Caco-2 (cell line): ENCODE results near the gene WDFY4. TPM values are rescaled to one million over a fixed set of nuclear protein-coding genes. Genes with fewer than 3 reads are reported as not detected.

ENCODE experiments used
- BruUV-seq: library from RNA; stranded (reverse); fragments of 400-500 nt; replicated peaks from 2 replicates; lab custom pipeline; 2021; lab: Mats Ljungman, UMichigan
- CTCF ChIA-PET: fragments of 300-600 bp; sonication (Branson Sonifier 250); formaldehyde crosslinking; loops from one replicate; lab custom pipeline; 2022; ENCODE audit warnings: antibody characterized with exemption; lab: Charles Lee
- POLR2A ChIA-PET: fragments of 300-600 bp; sonication (Branson Sonifier 250); formaldehyde crosslinking; loops from one replicate; lab custom pipeline; 2022; ENCODE audit warnings: antibody characterized with exemption; lab: Charles Lee
- DNase-seq, 2 experiments: peaks; one replicate each; pipeline versions ENCODE4 v3.0.0 to v3.0.0-alpha.2; 2020 to 2022
- H3K27me3 ChIP-seq: replicated peaks from 2 replicates; pipeline ENCODE4 v1.6.0; 2011; ENCODE audit warnings: low read length; ENCODE audit not compliant: control insufficient read depth, insufficient read depth
- H3K36me3 ChIP-seq: 2 replicates; pipeline ENCODE4 v1.5.1; 2011; ENCODE audit warnings: low read length; ENCODE audit not compliant: control insufficient read depth, insufficient read depth
- H3K4me1 ChIP-seq: fragments of 250-450 bp; sonication (Bioruptor Pico); 2 replicates; pipeline ENCODE4 v1.5.1; 2020; ENCODE audit warnings: mild to moderate bottlenecking
- H3K4me3 ChIP-seq: 2 replicates; pipeline ENCODE4 v1.5.1; 2011; ENCODE audit warnings: low read depth, mild to moderate bottlenecking, control low read depth, low read length
- H3K9me3 ChIP-seq: fragments of 250-450 bp; sonication (Bioruptor Pico); 2 replicates; pipeline ENCODE4 v1.5.1; 2020; ENCODE audit warnings: mild to moderate bottlenecking, moderate library complexity
- H3K27ac Mint-ChIP-seq: one replicate; pipeline ENCODE4 v1.8.0; 2022; ENCODE audit warnings: mixed read lengths; ENCODE audit not compliant: unreplicated experiment
- H3K27me3 Mint-ChIP-seq: one replicate; pipeline ENCODE4 v1.8.0; 2022; ENCODE audit warnings: mixed read lengths; ENCODE audit not compliant: insufficient read depth, unreplicated experiment
- H3K36me3 Mint-ChIP-seq: one replicate; pipeline ENCODE4 v1.8.0; 2022; ENCODE audit warnings: mild to moderate bottlenecking, mixed read lengths; ENCODE audit not compliant: insufficient read depth, unreplicated experiment
- H3K4me1 Mint-ChIP-seq: one replicate; pipeline ENCODE4 v1.8.0; 2022; ENCODE audit warnings: low read depth, mixed read lengths; ENCODE audit not compliant: unreplicated experiment
- H3K4me3 Mint-ChIP-seq: one replicate; pipeline ENCODE4 v1.8.0; 2022; ENCODE audit warnings: mild to moderate bottlenecking, moderate library complexity, mixed read lengths; ENCODE audit not compliant: unreplicated experiment
- H3K9me3 Mint-ChIP-seq: one replicate; pipeline ENCODE4 v1.8.0; 2022; ENCODE audit warnings: mixed read lengths; ENCODE audit not compliant: unreplicated experiment
- intact Hi-C: fragments of 100-400 bp; cut with micrococcal nuclease; formaldehyde crosslinking; loops from one replicate; pipeline ENCODE4 v1.10.0; 2022; ENCODE audit not compliant: unreplicated experiment
- total RNA-seq: library from RNA; stranded (reverse); gene quantifications from 2 replicates; pipeline ENCODE4 v1.2.3, GENCODE V29; 2022
- TF ChIP-seq, protein P1 (sequence below), 2 experiments: fragments of 200-600 bp in 1 of 2; IDR thresholded peaks; 1 replicate in 1 of 2; 2 replicates in 1 of 2; pipeline versions ENCODE4 v1.5.1 to v1.8.0; 2011 to 2022; ENCODE audit warnings: antibody characterized with exemption in 1 of 2, control low read depth in 1 of 2, inconsistent platforms in 1 of 2, low read depth in 1 of 2, low read length in 1 of 2, mild to moderate bottlenecking in 1 of 2, moderate library complexity in 1 of 2; ENCODE audit not compliant: insufficient read depth in 1 of 2, severe bottlenecking in 1 of 2, unreplicated experiment in 1 of 2

WDFY4 gene
- total RNA-seq, 1 experiment from 2014 or later, result not detected

DNA sequence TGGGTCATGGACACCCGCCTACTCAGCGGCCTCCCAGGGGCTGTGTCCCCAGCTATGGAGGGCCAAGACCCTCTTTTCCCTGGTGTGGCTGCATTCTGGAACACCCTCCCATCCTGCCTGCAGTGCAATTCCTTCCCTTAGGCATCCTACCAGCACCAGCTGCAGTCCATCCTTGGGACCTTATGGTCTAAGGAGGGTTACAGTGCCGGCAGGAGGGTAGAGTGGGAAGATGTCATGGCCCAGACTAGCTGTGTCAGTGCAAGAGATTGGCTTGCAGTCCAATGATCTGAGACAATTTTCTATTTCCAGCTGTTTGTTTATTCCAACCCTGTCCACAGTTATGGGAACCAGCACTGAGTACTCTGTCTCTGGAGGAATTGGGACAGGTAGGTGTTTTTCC is 92.4 kb downstream of the WDFY4 start:
- no peaks in the 10 kb centered on the region for H3K4me1 Mint-ChIP-seq
- intact Hi-C loops, result no loop called here
- H3K27me3 Mint-ChIP-seq, result peaks cover 10% of the 10 kb centered on the region
- H3K27me3 ChIP-seq, result no peaks in the 10 kb centered on the region; the same call in 1 of the 2 replicates
- BruUV-seq, result no TSS peak
- no peak overlapping the region for H3K4me3 Mint-ChIP-seq
- no peaks in the 10 kb centered on the region for H3K4me1 ChIP-seq
- no peak overlapping the region for H3K27ac Mint-ChIP-seq
- no peaks in the 10 kb centered on the region for H3K9me3 Mint-ChIP-seq
- ChIA-PET POLR2A (no interaction called here), CTCF (no interaction called here)
- TF ChIP-seq, protein P1, sequence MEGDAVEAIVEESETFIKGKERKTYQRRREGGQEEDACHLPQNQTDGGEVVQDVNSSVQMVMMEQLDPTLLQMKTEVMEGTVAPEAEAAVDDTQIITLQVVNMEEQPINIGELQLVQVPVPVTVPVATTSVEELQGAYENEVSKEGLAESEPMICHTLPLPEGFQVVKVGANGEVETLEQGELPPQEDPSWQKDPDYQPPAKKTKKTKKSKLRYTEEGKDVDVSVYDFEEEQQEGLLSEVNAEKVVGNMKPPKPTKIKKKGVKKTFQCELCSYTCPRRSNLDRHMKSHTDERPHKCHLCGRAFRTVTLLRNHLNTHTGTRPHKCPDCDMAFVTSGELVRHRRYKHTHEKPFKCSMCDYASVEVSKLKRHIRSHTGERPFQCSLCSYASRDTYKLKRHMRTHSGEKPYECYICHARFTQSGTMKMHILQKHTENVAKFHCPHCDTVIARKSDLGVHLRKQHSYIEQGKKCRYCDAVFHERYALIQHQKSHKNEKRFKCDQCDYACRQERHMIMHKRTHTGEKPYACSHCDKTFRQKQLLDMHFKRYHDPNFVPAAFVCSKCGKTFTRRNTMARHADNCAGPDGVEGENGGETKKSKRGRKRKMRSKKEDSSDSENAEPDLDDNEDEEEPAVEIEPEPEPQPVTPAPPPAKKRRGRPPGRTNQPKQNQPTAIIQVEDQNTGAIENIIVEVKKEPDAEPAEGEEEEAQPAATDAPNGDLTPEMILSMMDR (IDR thresholded peaks at IDR 0.05; ENCODE audit: insufficient read depth in 1 of 2, low read depth in 1 of 2, low read length in 1 of 2, severe bottlenecking in 1 of 2, unreplicated experiment in 1 of 2), result no peak
- H3K36me3 Mint-ChIP-seq, result no peaks in the 10 kb centered on the region
- H3K36me3 ChIP-seq, result no peaks in the 10 kb centered on the region
- H3K9me3 ChIP-seq, result no peaks in the 10 kb centered on the region
- no peak for DNase-seq
- no peak overlapping the region for H3K4me3 ChIP-seq

DNA sequence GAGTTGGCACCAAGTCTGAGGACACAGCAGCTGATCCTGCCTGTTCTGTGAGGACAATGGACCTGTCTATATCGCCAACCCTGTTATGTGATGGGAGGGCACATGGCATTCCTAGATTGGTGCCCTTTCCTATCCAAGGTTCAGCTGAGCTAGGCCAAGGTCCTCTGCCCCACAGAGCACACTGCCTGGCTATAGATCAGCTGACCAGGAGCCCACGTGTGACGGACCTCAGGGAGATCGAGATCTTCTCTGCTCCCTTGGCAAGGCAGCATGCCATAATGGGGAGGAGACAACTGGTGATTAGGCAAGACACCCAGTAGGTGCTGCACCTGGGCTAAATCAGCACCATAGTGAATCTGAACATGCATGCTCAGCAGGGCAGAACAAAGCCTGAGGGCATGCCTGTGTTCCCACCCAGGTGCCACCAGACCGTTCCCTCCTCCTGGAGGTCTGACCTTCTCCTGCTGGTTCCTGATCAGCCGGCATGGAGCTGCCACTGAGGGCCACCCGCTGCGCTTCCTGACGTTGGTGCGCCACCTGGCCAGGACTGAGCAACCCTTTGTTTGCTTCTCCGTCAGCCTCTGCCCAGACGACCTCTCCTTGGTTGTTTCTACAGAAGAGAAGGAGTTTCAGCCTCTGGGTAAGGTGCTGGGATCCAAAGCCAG is 93.7 kb downstream of the WDFY4 start:
- TF ChIP-seq, protein P1 (IDR thresholded peaks at IDR 0.05; ENCODE audit: insufficient read depth in 1 of 2, low read depth in 1 of 2, low read length in 1 of 2, severe bottlenecking in 1 of 2, unreplicated experiment in 1 of 2), result no peak
- intact Hi-C loops, result no loop called here
- H3K27me3 ChIP-seq, result no peaks in the 10 kb centered on the region; the same call in 1 of the 2 replicates
- no peaks in the 10 kb centered on the region for H3K4me1 Mint-ChIP-seq
- no peak overlapping the region for H3K4me3 Mint-ChIP-seq
- ChIA-PET CTCF (no interaction called here), POLR2A (no interaction called here)
- no peaks in the 10 kb centered on the region for H3K36me3 ChIP-seq
- no peaks in the 10 kb centered on the region for H3K4me1 ChIP-seq
- H3K9me3 Mint-ChIP-seq, result no peaks in the 10 kb centered on the region
- no peaks in the 10 kb centered on the region for H3K36me3 Mint-ChIP-seq
- BruUV-seq, result no TSS peak
- H3K4me3 ChIP-seq, result no peak overlapping the region
- H3K27ac Mint-ChIP-seq, result no peak overlapping the region
- no peaks in the 10 kb centered on the region for H3K9me3 ChIP-seq
- no peak for DNase-seq
- H3K27me3 Mint-ChIP-seq, result peaks cover 14% of the 10 kb centered on the region

- Mint-ChIP-seq H3K4me1 (no peaks in the 10 kb centered on the region), H3K4me3 (no peak overlapping the region), H3K27ac (no peak overlapping the region), H3K36me3 (no peaks in the 10 kb centered on the region), H3K9me3 (no peaks in the 10 kb centered on the region), H3K27me3 (peaks cover 14% of the 10 kb centered on the region)
- Histone ChIP-seq H3K4me1 (no peaks in the 10 kb centered on the region), H3K36me3 (no peaks in the 10 kb centered on the region), H3K4me3 (no peak overlapping the region), H3K9me3 (no peaks in the 10 kb centered on the region), H3K27me3 (no peaks in the 10 kb centered on the region; the same call in 1 of the 2 replicates)
- TF ChIP-seq, protein P1 (IDR thresholded peaks at IDR 0.05; ENCODE audit: insufficient read depth in 1 of 2, low read depth in 1 of 2, low read length in 1 of 2, severe bottlenecking in 1 of 2, unreplicated experiment in 1 of 2), result no peak
- POLR2A ChIA-PET, result no interaction called here
- CTCF ChIA-PET, result no interaction called here
- no peak for DNase-seq
- intact Hi-C loops, result no loop called here
- BruUV-seq, result no TSS peak
These were observed 94.4 kb downstream of the WDFY4 start for GRCh38 chr10:48779077-48779476.
